Upper lobe of right lung (tissue), 1 donor: Measurements from ENCODE around the gene FAM193B. TPM values are rescaled to one million over a fixed set of nuclear protein-coding genes. Genes with fewer than 3 reads are reported as not detected.
A peak's percentile ranks its signal among the peaks of the same experiment; 100 is the strongest.

Source experiments
- ATAC-seq: fragments of 200-7000 bp; cut with Tn5 transposase; one replicate; pipeline ENCODE4 v1.9.1; 2020; ENCODE audit warnings: mild to moderate bottlenecking, moderate library complexity
- DNase-seq: peaks from one replicate; pipeline ENCODE4 v3.0.0-alpha.2; 2020
- H3K27ac ChIP-seq: fragments of 200-600 bp; one replicate; pipeline ENCODE4 v1.8.0; 2022
- H3K27me3 ChIP-seq: fragments of 200-600 bp; one replicate; pipeline ENCODE4 v1.8.0; 2022; ENCODE audit warnings: mild to moderate bottlenecking
- H3K36me3 ChIP-seq: fragments of 200-600 bp; one replicate; pipeline ENCODE4 v1.8.0; 2022
- H3K4me1 ChIP-seq: fragments of 200-600 bp; one replicate; pipeline ENCODE4 v1.8.0; 2022
- H3K4me3 ChIP-seq: fragments of 200-600 bp; one replicate; pipeline ENCODE4 v1.8.0; 2022; ENCODE audit warnings: mild to moderate bottlenecking
- H3K9me3 ChIP-seq: fragments of 200-600 bp; one replicate; pipeline ENCODE4 v1.8.0; 2022
- CTCF ChIP-seq: fragments of 200-600 bp; IDR thresholded peaks from one replicate; pipeline ENCODE4 v1.8.0; 2022; ENCODE audit warnings: antibody characterized with exemption
- intact Hi-C: fragments of 100-400 bp; cut with DNase I; formaldehyde crosslinking; loops from one replicate; pipeline ENCODE4 v1.11.0; 2022
- total RNA-seq: library from RNA; stranded (reverse); fragmentation: NEBNext Ultra II Directional; extraction: Animal tissue kit (Norgen Biotek cat#: 25700); gene quantifications from one replicate; pipeline ENCODE4 v1.2.1, GENCODE V29; 2021
- donor health status: DM: no; HTN: yes; CAD: no; lungs with severe emphysema.

Gene FAM193B
- total RNA-seq, 1 donor from 2014 or later: 76.3 TPM

GRCh38 chr5:177519463-177520235, 34.7 kb downstream of the FAM193B start:
- H3K36me3 ChIP-seq: peaks cover 60% of the 10 kb centered on the region
- no peak for ATAC-seq

GRCh38 chr5:177516601-177517568, 37.5 kb downstream of the FAM193B start, which contains the start of gene DDX41:
Gene DDX41, minus strand, starts transcription at chr5:177516961. Its CDS starts 16 bp downstream, at chr5:177516945.
- no peak for TF ChIP-seq CTCF
- peak within 1 kb of the TSS; percentile 85 for H3K27ac ChIP-seq
- no peaks in the 10 kb centered on the region for H3K9me3 ChIP-seq
- peaks cover 8% of the 10 kb centered on the region for H3K4me1 ChIP-seq
- peak within 1 kb of the TSS; percentile 95 for H3K4me3 ChIP-seq
- peaks cover 67% of the 10 kb centered on the region for H3K36me3 ChIP-seq
- DNase-seq: peak; percentile 97
- peak; percentile 94 for ATAC-seq
- no peaks in the 10 kb centered on the region for H3K27me3 ChIP-seq
- intact Hi-C loops: no loop called here

More at GRCh38 chr5:177519463-177520235, 34.7 kb downstream of the FAM193B start:
- DNase-seq: peak; percentile 59
- Histone ChIP-seq H3K4me3 (no peak overlapping the region), H3K4me1 (peaks cover 8% of the 10 kb centered on the region), H3K27ac (no peak overlapping the region), H3K9me3 (no peaks in the 10 kb centered on the region), H3K27me3 (no peaks in the 10 kb centered on the region)
- no peak for TF ChIP-seq CTCF
- intact Hi-C loops: no loop called here

GRCh38 chr5:177515580-177515979, 38.8 kb downstream of the FAM193B start:
- Histone ChIP-seq H3K4me1 (peaks cover 8% of the 10 kb centered on the region), H3K9me3 (no peaks in the 10 kb centered on the region), H3K27ac (no peak overlapping the region), H3K36me3 (peaks cover 67% of the 10 kb centered on the region), H3K27me3 (no peaks in the 10 kb centered on the region), H3K4me3 (peak overlapping the region; percentile 95)
- ATAC-seq (no peak), DNase-seq (no peak)
- intact Hi-C loops: no loop called here
- TF ChIP-seq CTCF: no peak

DNA sequence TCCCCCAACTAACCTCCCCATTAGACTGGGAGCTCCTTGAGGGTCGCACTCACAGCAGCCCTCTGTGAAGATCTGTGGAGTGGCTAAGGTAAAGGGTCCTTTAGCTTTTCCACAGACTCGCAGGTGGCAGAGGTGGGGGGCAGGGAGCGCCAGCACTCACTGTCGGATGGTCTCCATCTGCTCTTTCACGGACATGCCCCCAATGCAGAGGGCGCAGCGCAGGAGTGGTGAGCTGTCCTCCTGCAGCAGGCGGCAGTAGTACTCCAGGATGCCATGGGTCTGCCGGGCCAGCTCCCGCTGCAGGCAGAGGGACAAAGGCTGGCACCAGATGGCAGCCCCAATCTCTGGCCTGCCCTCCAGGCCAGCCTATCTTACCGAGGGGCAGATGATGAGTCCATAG, 39.8 kb downstream of the FAM193B start:
- Histone ChIP-seq H3K4me3 (no peak overlapping the region), H3K27ac (no peak overlapping the region), H3K4me1 (peaks cover 8% of the 10 kb centered on the region), H3K36me3 (peaks cover 60% of the 10 kb centered on the region), H3K27me3 (no peaks in the 10 kb centered on the region), H3K9me3 (no peaks in the 10 kb centered on the region)
- DNase-seq: no peak
- no peak for ATAC-seq
- TF ChIP-seq CTCF: no peak
- intact Hi-C loops: no loop called here

DNA sequence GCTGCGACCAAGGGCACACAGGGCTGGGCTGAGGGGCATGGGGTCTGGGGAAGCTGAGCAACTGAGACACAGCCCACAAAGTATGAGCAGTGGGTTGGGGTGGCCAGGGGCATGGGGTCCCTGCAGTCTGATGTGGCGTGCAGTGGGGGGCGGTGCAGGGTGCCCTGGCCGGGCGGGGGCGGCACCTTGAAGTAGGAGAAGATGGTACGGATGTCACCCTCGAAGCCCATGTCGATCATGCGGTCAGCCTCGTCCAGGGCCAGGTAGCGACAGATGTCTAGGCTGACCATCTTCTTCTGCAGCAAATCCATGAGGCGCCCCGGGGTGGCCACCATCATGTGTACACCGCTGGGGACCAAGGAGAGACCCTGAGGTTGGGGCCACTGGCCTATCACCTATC, 40.9 kb downstream of the FAM193B start:
- intact Hi-C loops: no loop called here
- H3K27me3 ChIP-seq: no peaks in the 10 kb centered on the region
- H3K9me3 ChIP-seq: no peaks in the 10 kb centered on the region
- H3K4me3 ChIP-seq: no peak overlapping the region
- ATAC-seq: no peak
- peaks cover 55% of the 10 kb centered on the region for H3K36me3 ChIP-seq
- H3K4me1 ChIP-seq: peaks cover 8% of the 10 kb centered on the region
- no peak for TF ChIP-seq CTCF
- no peak overlapping the region for H3K27ac ChIP-seq
- no peak for DNase-seq
